T-helper 17 cell (primary cell): ENCODE results near the gene MAP3K20. TPM values are rescaled to one million over a fixed set of nuclear protein-coding genes. Genes with fewer than 3 reads are reported as not detected.

ENCODE experiments used
- ATAC-seq: fragments of 150-1000 bp; cut with Tn5 transposase; 2 replicates; pipeline ENCODE4 v1.10.0; 2021; ENCODE audit warnings: mild to moderate bottlenecking, moderate library complexity
- DNase-seq, 3 donors: peaks; one replicate each; pipeline versions ENCODE4 v3.0.0 to v3.0.0-alpha.2; 2020 to 2021
- H3K9me3 ChIP-seq: one replicate; pipeline ENCODE4 v1.7.0; 2013; ENCODE audit warnings: low read length, mild to moderate bottlenecking; ENCODE audit not compliant: control insufficient read depth, poor library complexity, severe bottlenecking
- H3K27ac Mint-ChIP-seq: one replicate; pipeline ENCODE4 v1.8.0; 2022; ENCODE audit warnings: mild to moderate bottlenecking, moderate library complexity, mixed read lengths
- H3K27me3 Mint-ChIP-seq: one replicate; pipeline ENCODE4 v1.8.0; 2022; ENCODE audit warnings: mixed read lengths
- H3K36me3 Mint-ChIP-seq: one replicate; pipeline ENCODE4 v1.8.0; 2022; ENCODE audit warnings: low read depth, mixed read lengths
- H3K4me1 Mint-ChIP-seq: one replicate; pipeline ENCODE4 v1.8.0; 2022; ENCODE audit warnings: mild to moderate bottlenecking, mixed read lengths
- H3K4me3 Mint-ChIP-seq: one replicate; pipeline ENCODE4 v1.8.0; 2022; ENCODE audit warnings: mild to moderate bottlenecking, moderate library complexity, mixed read lengths
- total RNA-seq, 4 donors: library from RNA in 2 of 4; stranded (reverse) in 2 of 4; gene quantifications; one replicate each; pipeline ENCODE4 v1.2.3 and lab custom pipeline; 2022 to 2026

Gene MAP3K20
- total RNA-seq, 2 donors from 2014 or later, result 1.7 to 4.1 TPM

- Mint-ChIP-seq H3K4me3 (no peak overlapping the region), H3K36me3 (peaks cover 2% of the 10 kb centered on the region), H3K4me1 (no peaks in the 10 kb centered on the region), H3K27me3 (peaks cover 12% of the 10 kb centered on the region), H3K27ac (no peak overlapping the region)
- no peaks in the 10 kb centered on the region for H3K9me3 ChIP-seq
- ATAC-seq (peak; percentile 37), DNase-seq (no peak)
These were observed 32.2 kb upstream of the MAP3K20 start for GRCh38 chr2:173043476-173043875.

GRCh38 chr2:173043897-173044519 lies 31.6 kb upstream of the MAP3K20 start:
- no peak overlapping the region for H3K27ac Mint-ChIP-seq
- H3K4me3 Mint-ChIP-seq, result no peak overlapping the region
- H3K4me1 Mint-ChIP-seq, result no peaks in the 10 kb centered on the region
- ATAC-seq, result no peak
- peaks cover 7% of the 10 kb centered on the region for H3K27me3 Mint-ChIP-seq
- H3K36me3 Mint-ChIP-seq, result peaks cover 2% of the 10 kb centered on the region
- no peak for DNase-seq
- H3K9me3 ChIP-seq, result no peaks in the 10 kb centered on the region

GRCh38 chr2:173044686-173045085 lies 31.0 kb upstream of the MAP3K20 start:
- peaks cover 2% of the 10 kb centered on the region for H3K36me3 Mint-ChIP-seq
- peaks cover 13% of the 10 kb centered on the region for H3K27me3 Mint-ChIP-seq
- ATAC-seq (no peak), DNase-seq (no peak)
- no peaks in the 10 kb centered on the region for H3K4me1 Mint-ChIP-seq
- no peaks in the 10 kb centered on the region for H3K9me3 ChIP-seq
- H3K4me3 Mint-ChIP-seq, result no peak overlapping the region
- H3K27ac Mint-ChIP-seq, result no peak overlapping the region

GRCh38 chr2:173045181-173045580 lies 30.5 kb upstream of the MAP3K20 start:
- ATAC-seq (no peak), DNase-seq (no peak)
- Mint-ChIP-seq H3K27me3 (peaks cover 14% of the 10 kb centered on the region), H3K4me3 (no peak overlapping the region), H3K27ac (no peak overlapping the region), H3K4me1 (no peaks in the 10 kb centered on the region), H3K36me3 (peaks cover 2% of the 10 kb centered on the region)
- H3K9me3 ChIP-seq, result no peaks in the 10 kb centered on the region

- DNase-seq (no peak), ATAC-seq (no peak)
These were observed 27.1 kb upstream of the MAP3K20 start for GRCh38 chr2:173048522-173048896.

GRCh38 chr2:173048897-173049661 lies 26.6 kb upstream of the MAP3K20 start:
- Mint-ChIP-seq H3K27me3 (peaks cover 27% of the 10 kb centered on the region), H3K27ac (no peak overlapping the region), H3K4me3 (no peak overlapping the region), H3K4me1 (no peaks in the 10 kb centered on the region), H3K36me3 (no peaks in the 10 kb centered on the region)
- no peaks in the 10 kb centered on the region for H3K9me3 ChIP-seq
- DNase-seq (no peak), ATAC-seq (peak; percentile 35)

More at GRCh38 chr2:173048522-173048896, 27.1 kb upstream of the MAP3K20 start:
- H3K36me3 Mint-ChIP-seq, result no peaks in the 10 kb centered on the region
- H3K9me3 ChIP-seq, result no peaks in the 10 kb centered on the region
- H3K4me3 Mint-ChIP-seq, result no peak overlapping the region
- no peaks in the 10 kb centered on the region for H3K4me1 Mint-ChIP-seq
- no peak overlapping the region for H3K27ac Mint-ChIP-seq
- H3K27me3 Mint-ChIP-seq, result peaks cover 25% of the 10 kb centered on the region

GRCh38 chr2:173049831-173050230 lies 25.8 kb upstream of the MAP3K20 start:
- Mint-ChIP-seq H3K27ac (no peak overlapping the region), H3K4me3 (no peak overlapping the region), H3K27me3 (peaks cover 34% of the 10 kb centered on the region), H3K4me1 (no peaks in the 10 kb centered on the region), H3K36me3 (no peaks in the 10 kb centered on the region)
- no peaks in the 10 kb centered on the region for H3K9me3 ChIP-seq
- DNase-seq, result no peak
- no peak for ATAC-seq

- DNase-seq (no peak), ATAC-seq (no peak)
- Mint-ChIP-seq H3K27ac (no peak overlapping the region), H3K4me3 (no peak overlapping the region), H3K4me1 (no peaks in the 10 kb centered on the region), H3K36me3 (no peaks in the 10 kb centered on the region), H3K27me3 (peaks cover 43% of the 10 kb centered on the region)
- H3K9me3 ChIP-seq, result no peaks in the 10 kb centered on the region
These were observed 25.0 kb upstream of the MAP3K20 start for GRCh38 chr2:173050684-173051083.

- ATAC-seq, result no peak
- DNase-seq, result no peak
- H3K27me3 Mint-ChIP-seq, result peaks cover 47% of the 10 kb centered on the region
- no peak overlapping the region for H3K27ac Mint-ChIP-seq
- H3K4me1 Mint-ChIP-seq, result no peaks in the 10 kb centered on the region
- H3K4me3 Mint-ChIP-seq, result no peak overlapping the region
- no peaks in the 10 kb centered on the region for H3K36me3 Mint-ChIP-seq
- H3K9me3 ChIP-seq, result no peaks in the 10 kb centered on the region
These were observed 24.0 kb upstream of the MAP3K20 start for GRCh38 chr2:173051463-173052215.

GRCh38 chr2:173053043-173053699 lies 22.5 kb upstream of the MAP3K20 start:
- DNase-seq (no peak), ATAC-seq (no peak)
- H3K27me3 Mint-ChIP-seq, result peaks cover 58% of the 10 kb centered on the region
- no peak overlapping the region for H3K4me3 Mint-ChIP-seq
- H3K9me3 ChIP-seq, result no peaks in the 10 kb centered on the region
- H3K27ac Mint-ChIP-seq, result no peak overlapping the region
- no peaks in the 10 kb centered on the region for H3K4me1 Mint-ChIP-seq
- H3K36me3 Mint-ChIP-seq, result no peaks in the 10 kb centered on the region

GRCh38 chr2:173054466-173054865 lies 21.2 kb upstream of the MAP3K20 start:
- no peak for ATAC-seq
- no peak for DNase-seq
- Mint-ChIP-seq H3K4me1 (no peaks in the 10 kb centered on the region), H3K27ac (no peak overlapping the region), H3K4me3 (no peak overlapping the region), H3K36me3 (no peaks in the 10 kb centered on the region), H3K27me3 (peaks cover 54% of the 10 kb centered on the region)
- no peaks in the 10 kb centered on the region for H3K9me3 ChIP-seq

- H3K27me3 Mint-ChIP-seq, result peaks cover 48% of the 10 kb centered on the region
- no peak for ATAC-seq
- no peaks in the 10 kb centered on the region for H3K9me3 ChIP-seq
- no peaks in the 10 kb centered on the region for H3K4me1 Mint-ChIP-seq
- no peak for DNase-seq
- H3K36me3 Mint-ChIP-seq, result no peaks in the 10 kb centered on the region
- no peak overlapping the region for H3K27ac Mint-ChIP-seq
- no peak overlapping the region for H3K4me3 Mint-ChIP-seq
These were observed 18.8 kb upstream of the MAP3K20 start for GRCh38 chr2:173056705-173057364.

- H3K27ac Mint-ChIP-seq, result no peak overlapping the region
- no peak overlapping the region for H3K4me3 Mint-ChIP-seq
- no peak for ATAC-seq
- H3K4me1 Mint-ChIP-seq, result no peaks in the 10 kb centered on the region
- DNase-seq, result no peak
- no peaks in the 10 kb centered on the region for H3K9me3 ChIP-seq
- peaks cover 45% of the 10 kb centered on the region for H3K27me3 Mint-ChIP-seq
- no peaks in the 10 kb centered on the region for H3K36me3 Mint-ChIP-seq
These were observed 17.5 kb upstream of the MAP3K20 start for GRCh38 chr2:173058097-173058496.
